Activated CD4-positive, alpha-beta T cell treated with anti-CD3 and anti-CD28 coated beads for 36 hours (primary cell): ENCODE results near the gene DISP2. TPM values are rescaled to one million over a fixed set of nuclear protein-coding genes. Genes with fewer than 3 reads are reported as not detected.

Experiments used
- ATAC-seq: fragments of 200-7000 bp; cut with Tn5 transposase; one replicate; pipeline ENCODE4 v1.10.0; 2021; ENCODE audit warnings: mild to moderate bottlenecking, moderate library complexity
- CTCF ChIA-PET: fragments of 350-600 bp; sonication (Branson Sonifier 250); formaldehyde crosslinking; loops from one replicate; lab custom pipeline; 2021; ENCODE audit warnings: antibody characterized with exemption; lab: Charles Lee
- POLR2A ChIA-PET: fragments of 350-600 bp; sonication (Branson Sonifier 250); formaldehyde crosslinking; loops from one replicate; lab custom pipeline; 2021; ENCODE audit warnings: antibody characterized with exemption, inconsistent platforms; lab: Charles Lee
- DNase-seq: peaks from one replicate; pipeline ENCODE4 v3.0.0-alpha.2; 2020
- H3K27ac Mint-ChIP-seq: one replicate; pipeline ENCODE4 v1.8.0; 2021; ENCODE audit warnings: mixed read lengths
- H3K27me3 Mint-ChIP-seq: one replicate; pipeline ENCODE4 v1.8.0; 2021; ENCODE audit warnings: mixed read lengths
- H3K36me3 Mint-ChIP-seq: one replicate; pipeline ENCODE4 v1.8.0; 2021; ENCODE audit warnings: low read depth, mixed read lengths
- H3K4me1 Mint-ChIP-seq: one replicate; pipeline ENCODE4 v1.8.0; 2021; ENCODE audit warnings: mixed read lengths
- H3K4me3 Mint-ChIP-seq: one replicate; pipeline ENCODE4 v1.8.0; 2021; ENCODE audit warnings: mild to moderate bottlenecking, moderate library complexity, mixed read lengths
- H3K9me3 Mint-ChIP-seq: one replicate; pipeline ENCODE4 v1.8.0; 2021; ENCODE audit warnings: low read depth, mixed read lengths
- intact Hi-C, 2 experiments: fragments of 100-400 bp; cut with DNase I in 1 of 2; cut with micrococcal nuclease in 1 of 2; formaldehyde crosslinking; loops; one replicate each; pipeline versions ENCODE4 v1.14.2 to v1.15.1; 2022 to 2024; cut with DNase I, micrococcal nuclease
- total RNA-seq, 2 experiments: library from RNA; stranded (reverse); gene quantifications; one replicate each; pipeline ENCODE4 v1.2.3, GENCODE V29; 2021

The DISP2 gene
- total RNA-seq, 2 experiments from 2014 or later = 0.02 to 0.04 TPM

DNA sequence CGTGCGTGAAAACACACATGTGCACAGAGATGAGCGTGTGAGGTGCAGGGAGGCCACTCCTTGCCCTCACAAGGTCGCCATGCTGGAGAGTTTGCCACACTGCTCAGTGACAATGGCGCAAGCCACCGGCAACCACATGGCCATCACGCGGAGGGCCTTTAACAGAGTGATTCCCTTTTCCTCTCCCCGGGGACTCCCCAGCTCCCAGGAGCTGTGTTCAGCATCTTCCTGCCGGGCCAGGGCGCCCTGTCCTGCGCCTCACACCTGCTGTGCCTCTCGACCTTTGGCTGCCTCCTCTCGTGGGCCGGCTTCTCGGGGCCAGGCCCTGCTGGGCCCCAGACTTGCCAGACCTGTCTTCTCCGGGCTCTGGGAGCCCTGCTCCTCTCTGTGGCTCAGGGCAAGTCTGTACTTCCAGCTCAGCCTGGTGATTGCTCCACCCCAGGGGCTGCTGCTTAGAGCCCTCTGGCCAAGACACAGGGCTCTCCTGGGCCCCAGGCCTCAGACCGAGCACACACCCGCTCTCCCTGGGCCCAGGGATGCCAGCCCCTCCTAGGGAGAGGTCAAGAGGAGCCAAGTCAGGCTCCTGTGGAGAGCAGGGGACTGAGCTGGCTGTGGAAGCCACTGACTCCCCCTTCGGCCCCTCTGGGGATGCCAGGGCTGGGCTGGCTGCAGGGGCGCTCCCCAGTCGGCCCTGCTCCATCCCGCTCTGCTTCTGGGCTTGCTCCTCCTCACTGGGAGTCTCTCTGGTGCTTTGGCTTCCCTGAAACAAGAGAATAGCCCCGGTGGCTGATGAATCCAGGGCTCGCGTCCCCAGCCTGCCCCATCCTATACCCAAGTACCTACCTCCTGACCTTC, 22.9 kb upstream of the DISP2 start:
- Mint-ChIP-seq H3K36me3 (no peaks in the 10 kb centered on the region), H3K4me3 (no peak overlapping the region), H3K27me3 (no peaks in the 10 kb centered on the region), H3K9me3 (no peaks in the 10 kb centered on the region), H3K4me1 (peaks cover 16% of the 10 kb centered on the region), H3K27ac (no peak overlapping the region)
- POLR2A ChIA-PET = interaction anchor here (0.6 kb wide), 1 partner anchor 370 kb away, joined by 6 read pairs; no protein-coding TSS in a partner anchor
- ATAC-seq (no peak), DNase-seq (no peak)
- CTCF ChIA-PET = interaction anchor here (0.6 to 9.9 kb wide), 13 partner anchors 8 to 224 kb away, joined by 3 to 150 read pairs (median 6); partner anchors contain the start of genes INAFM2 and PLCB2
- intact Hi-C loops = no loop called here

DNA sequence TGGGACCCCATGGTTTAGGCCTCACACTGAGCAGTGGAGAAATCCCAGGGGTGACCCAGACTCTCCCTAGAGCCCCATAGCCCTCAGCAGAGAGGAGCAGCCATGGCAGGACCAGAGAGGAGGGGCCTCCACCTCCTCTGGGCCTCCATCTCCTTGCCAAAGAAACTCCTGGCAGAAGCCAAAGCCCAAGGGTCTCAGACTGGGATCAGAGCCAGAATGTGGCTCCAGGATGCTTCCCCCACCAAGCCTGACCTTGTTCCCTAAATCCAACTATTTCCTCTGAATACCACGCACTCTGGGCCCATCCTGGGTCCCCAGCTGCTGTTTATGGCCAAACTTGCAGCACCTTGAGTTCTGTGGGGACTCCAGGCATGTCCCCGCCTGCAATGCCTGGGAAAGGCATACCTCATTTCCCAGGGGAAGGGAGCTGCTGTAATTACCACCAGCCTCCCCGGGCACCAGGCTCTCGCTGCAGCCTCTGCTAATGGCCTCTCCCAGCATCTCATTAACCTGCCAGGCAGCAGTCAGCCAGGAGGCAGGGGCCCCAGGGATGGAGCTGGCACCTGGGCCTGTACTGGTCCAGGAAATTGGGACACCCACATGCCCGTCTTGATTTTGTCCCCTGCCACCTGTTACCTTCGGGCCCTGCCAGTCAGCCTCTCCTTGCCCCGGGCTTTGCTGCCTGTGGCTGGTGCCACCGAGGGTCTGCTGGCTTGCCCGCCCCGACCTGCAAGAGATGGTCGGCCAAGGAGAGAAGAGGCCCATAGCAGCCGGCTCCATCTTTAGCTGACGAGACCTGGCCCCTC, 21.9 kb upstream of the DISP2 start:
- no peaks in the 10 kb centered on the region for H3K36me3 Mint-ChIP-seq
- DNase-seq (no peak), ATAC-seq (no peak)
- no peak overlapping the region for H3K4me3 Mint-ChIP-seq
- intact Hi-C loops = no loop called here
- ChIA-PET POLR2A (no interaction called here), CTCF (interaction anchor here (0.7 to 11.4 kb wide), 20 partner anchors 8 to 1833 kb away, joined by 3 to 151 read pairs (median 8); partner anchors contain the start of genes INAFM2, IVD and PLCB2)
- H3K4me1 Mint-ChIP-seq = peaks cover 16% of the 10 kb centered on the region
- H3K27me3 Mint-ChIP-seq = no peaks in the 10 kb centered on the region
- no peaks in the 10 kb centered on the region for H3K9me3 Mint-ChIP-seq
- H3K27ac Mint-ChIP-seq = no peak overlapping the region

DNA sequence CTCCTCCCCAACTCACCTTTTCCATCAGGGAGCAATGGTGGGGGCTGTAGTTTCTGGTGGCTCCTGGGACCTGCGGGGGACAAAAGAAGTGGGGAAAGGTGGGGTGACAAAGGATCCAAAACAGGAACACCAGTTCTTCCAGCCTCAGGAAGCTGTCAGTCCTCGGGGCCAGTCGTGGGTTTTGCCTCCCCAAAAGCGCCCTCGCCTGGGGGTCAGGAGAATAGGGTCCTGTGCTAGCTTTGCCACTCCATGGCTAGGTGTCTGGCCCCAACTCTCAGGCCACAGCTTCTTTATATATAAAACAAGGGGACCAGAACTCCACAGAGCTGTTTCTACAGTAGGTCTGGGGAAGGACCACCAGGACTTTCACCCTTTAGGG, 21.3 kb upstream of the DISP2 start:
- ChIA-PET POLR2A (interaction anchor here (0.6 kb wide), 1 partner anchor 236 kb away, joined by 3 read pairs; no protein-coding TSS in a partner anchor), CTCF (interaction anchor here (0.6 to 11.4 kb wide), 21 partner anchors 8 to 1833 kb away, joined by 3 to 151 read pairs (median 6); partner anchors contain the start of genes FSIP1, INAFM2, IVD and PLCB2)
- no peaks in the 10 kb centered on the region for H3K36me3 Mint-ChIP-seq

DNA sequence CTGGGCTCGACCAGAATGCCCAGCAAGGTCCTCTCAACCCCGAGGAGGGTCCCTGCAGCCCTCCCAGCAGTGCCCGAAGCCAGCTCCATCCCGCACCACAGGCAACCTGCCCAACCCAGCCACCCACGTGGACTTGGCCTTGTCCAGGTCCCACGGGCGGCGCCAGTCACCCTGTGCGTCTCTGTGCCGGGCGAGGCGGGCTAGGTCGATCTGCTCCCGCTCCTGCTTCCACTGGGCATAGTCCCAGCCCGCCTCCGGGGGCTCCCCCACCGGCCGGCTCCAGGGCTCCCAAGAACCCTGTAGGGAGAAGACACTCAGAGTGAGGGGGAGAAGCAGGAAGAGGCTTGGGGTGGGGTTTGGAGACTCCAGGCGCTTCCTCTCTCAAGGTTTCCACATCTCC, 20.4 kb upstream of the DISP2 start:
- ATAC-seq = no peak
- no peak overlapping the region for H3K27ac Mint-ChIP-seq

More for the DNA sequence above, 21.3 kb upstream of the DISP2 start:
- DNase-seq (peak; percentile 45), ATAC-seq (no peak)
- Mint-ChIP-seq H3K4me3 (no peak overlapping the region), H3K27ac (no peak overlapping the region), H3K4me1 (peaks cover 16% of the 10 kb centered on the region), H3K9me3 (no peaks in the 10 kb centered on the region), H3K27me3 (no peaks in the 10 kb centered on the region)
- intact Hi-C loops = no loop called here

DNA sequence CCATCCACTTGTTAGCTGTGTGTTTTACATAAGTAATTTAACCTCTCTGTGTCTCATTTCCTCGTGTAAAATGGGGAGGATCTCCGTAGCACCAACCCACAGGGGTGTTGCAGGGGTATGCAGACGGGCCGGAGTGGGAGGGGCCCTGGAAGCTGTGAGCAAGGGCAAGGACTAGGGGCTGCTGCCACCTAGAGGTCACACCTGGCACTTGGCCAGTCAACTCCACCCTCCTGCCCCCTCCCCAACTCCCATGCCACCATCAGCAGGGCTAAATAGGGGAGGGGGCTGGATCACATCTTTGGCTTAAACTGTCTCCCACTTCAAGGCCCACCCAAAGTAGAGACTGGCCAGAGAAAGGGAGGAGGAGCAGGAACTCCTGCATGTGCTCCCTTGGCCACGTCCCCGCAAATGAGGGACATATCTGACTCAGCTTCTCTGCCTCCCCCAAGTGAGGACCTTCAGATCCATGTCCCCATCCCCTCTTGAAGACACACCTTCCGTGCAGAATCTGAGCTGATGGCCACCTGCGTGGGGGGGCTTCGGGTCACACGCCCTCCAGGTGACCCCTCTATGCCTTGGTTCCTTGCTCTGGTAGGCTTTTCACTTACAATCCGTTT, 19.9 kb upstream of the DISP2 start:
- H3K27me3 Mint-ChIP-seq = no peaks in the 10 kb centered on the region
- ATAC-seq = peak; percentile 90
- intact Hi-C loops = loop anchor here (1.0 to 2.0 kb wide), 5 partner anchors 15 to 59 kb away; partner anchors contain the start of genes PLCB2 (in 2 of the 2) and INAFM2 (in 1 of the 2)
- no peaks in the 10 kb centered on the region for H3K36me3 Mint-ChIP-seq
- DNase-seq = peak; percentile 90
- no peak overlapping the region for H3K4me3 Mint-ChIP-seq
- H3K4me1 Mint-ChIP-seq = peaks cover 16% of the 10 kb centered on the region
- POLR2A ChIA-PET = interaction anchor here (0.6 kb wide), 1 partner anchor 56 kb away, joined by 7 read pairs; no protein-coding TSS in a partner anchor
- H3K27ac Mint-ChIP-seq = no peak overlapping the region
- H3K9me3 Mint-ChIP-seq = no peaks in the 10 kb centered on the region
- CTCF ChIA-PET = interaction anchor here (0.6 to 11.4 kb wide), 35 partner anchors 10 to 402 kb away, joined by 3 to 151 read pairs (median 5); partner anchors contain the start of genes ANKRD63, INAFM2, IVD and KNSTRN

More for the DNA sequence above, 20.4 kb upstream of the DISP2 start:
- H3K4me1 Mint-ChIP-seq = peaks cover 16% of the 10 kb centered on the region
- intact Hi-C loops = no loop called here
- H3K4me3 Mint-ChIP-seq = no peak overlapping the region
- H3K27me3 Mint-ChIP-seq = no peaks in the 10 kb centered on the region
- ChIA-PET POLR2A (interaction anchor here (0.6 kb wide), 1 partner anchor 56 kb away, joined by 7 read pairs; no protein-coding TSS in a partner anchor), CTCF (interaction anchor here (0.6 to 11.4 kb wide), 34 partner anchors 10 to 555 kb away, joined by 3 to 151 read pairs (median 5); partner anchors contain the start of genes ANKRD63, CCDC32, FSIP1 and INAFM2)
- H3K9me3 Mint-ChIP-seq = no peaks in the 10 kb centered on the region
- DNase-seq = no peak
- H3K36me3 Mint-ChIP-seq = no peaks in the 10 kb centered on the region

DNA sequence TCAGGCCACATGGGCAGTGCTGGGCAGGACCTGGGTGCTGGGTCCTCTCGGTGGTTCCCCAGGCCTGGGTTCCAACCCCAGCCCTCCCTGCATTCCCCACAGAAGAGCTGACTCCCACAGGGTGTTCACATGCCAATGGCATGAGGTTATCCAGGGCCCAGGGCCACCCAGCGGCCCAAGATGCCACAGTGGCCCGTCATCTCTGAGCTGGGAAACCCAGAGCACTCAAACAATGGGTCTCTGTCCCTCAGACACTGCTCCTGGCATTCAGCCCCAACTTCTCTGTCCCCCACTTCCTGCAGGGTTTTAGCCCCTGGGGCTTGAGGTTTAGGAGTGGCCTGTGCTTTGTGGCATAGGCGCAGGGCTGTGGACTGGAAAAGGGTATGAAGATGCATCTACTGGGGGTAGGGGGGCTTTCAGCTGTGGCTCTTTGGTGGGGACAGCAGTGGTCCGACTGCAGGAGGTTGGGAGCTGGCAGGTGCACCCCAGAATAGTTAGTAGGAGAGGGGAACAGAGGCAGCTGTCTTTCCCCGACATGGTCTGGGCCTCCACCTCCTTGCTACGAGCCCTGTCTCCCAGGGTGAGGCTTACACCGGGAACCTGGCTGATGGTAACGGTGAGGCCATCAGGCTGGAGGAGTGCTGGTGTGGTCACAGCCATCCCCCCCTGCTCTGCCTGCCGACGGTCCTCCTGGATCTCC, 18.9 kb upstream of the DISP2 start:
- Mint-ChIP-seq H3K9me3 (no peaks in the 10 kb centered on the region), H3K36me3 (no peaks in the 10 kb centered on the region), H3K27me3 (no peaks in the 10 kb centered on the region), H3K27ac (no peak overlapping the region), H3K4me1 (peaks cover 10% of the 10 kb centered on the region), H3K4me3 (no peak overlapping the region)
- DNase-seq (no peak), ATAC-seq (no peak)
- CTCF ChIA-PET = interaction anchor here (0.6 to 11.4 kb wide), 16 partner anchors 11 to 247 kb away, joined by 3 to 151 read pairs (median 5); partner anchors contain the start of genes INAFM2 and PLCB2
- POLR2A ChIA-PET = no interaction called here
- intact Hi-C loops = loop anchor here (1.0 to 2.0 kb wide), 5 partner anchors 16 to 60 kb away; partner anchors contain the start of genes PLCB2 (in 2 of the 2) and INAFM2 (in 1 of the 2)

DNA sequence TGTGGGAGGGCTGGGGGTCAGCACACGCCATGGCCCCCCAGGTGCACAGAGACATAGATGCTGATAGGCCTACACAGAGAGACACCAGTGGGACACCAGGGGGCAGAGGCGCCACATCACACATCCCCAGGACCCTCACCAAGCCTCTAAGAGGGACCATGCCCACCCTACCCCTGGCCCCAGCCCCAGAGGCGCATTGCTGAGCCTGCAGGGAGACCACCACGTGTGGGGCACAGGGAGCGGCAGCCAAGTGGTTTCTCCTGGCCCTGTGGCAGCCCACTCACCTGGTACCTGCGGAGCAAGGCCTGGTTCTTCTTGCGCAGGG, 18.4 kb upstream of the DISP2 start:
- H3K27me3 Mint-ChIP-seq = no peaks in the 10 kb centered on the region
- CTCF ChIA-PET = interaction anchor here (0.6 to 11.4 kb wide), 13 partner anchors 12 to 180 kb away, joined by 3 to 151 read pairs (median 5); partner anchors contain the start of genes INAFM2 and PLCB2

DNA sequence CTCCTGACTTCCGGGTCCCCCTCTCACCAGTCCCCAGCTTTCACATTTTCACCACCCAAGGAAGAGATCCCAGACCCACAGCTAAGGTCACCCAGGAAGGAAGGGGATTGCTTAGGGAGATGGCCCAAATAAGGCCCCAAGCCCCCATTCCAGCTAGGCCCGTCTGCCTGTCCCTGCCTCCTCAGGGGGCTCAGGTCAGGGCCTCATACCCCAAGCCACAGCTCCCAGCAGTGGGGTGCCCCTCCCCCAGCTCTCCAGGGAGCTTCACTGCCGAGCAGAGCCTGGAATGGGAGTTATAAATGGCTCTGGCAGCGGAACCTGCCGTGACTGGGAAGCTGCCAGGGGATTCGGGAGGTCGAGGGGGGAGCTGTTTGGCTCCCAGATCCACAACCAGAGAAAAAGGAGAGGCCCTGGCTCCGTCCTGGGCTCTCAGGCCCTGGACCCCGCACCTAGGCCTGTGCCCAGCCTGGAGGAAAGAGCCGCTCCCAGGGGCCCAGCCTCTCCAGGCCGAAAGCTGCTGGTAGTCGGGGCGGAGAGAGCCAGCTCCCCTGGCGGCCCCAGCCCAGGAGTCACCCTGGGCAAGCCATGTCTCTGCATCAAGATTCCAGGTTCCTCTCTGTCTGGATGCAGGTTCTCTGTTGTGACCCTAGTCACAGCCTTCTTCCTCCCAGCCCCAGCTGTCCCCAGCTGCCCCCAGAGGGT, 17.8 kb upstream of the DISP2 start:
- H3K4me1 Mint-ChIP-seq = peaks cover 2% of the 10 kb centered on the region
- POLR2A ChIA-PET = interaction anchor here (0.6 to 0.7 kb wide), 3 partner anchors 14 to 42 kb away, joined by 3 to 7 read pairs (median 3); no protein-coding TSS in a partner anchor

More for the DNA sequence above, 18.4 kb upstream of the DISP2 start:
- ATAC-seq (no peak), DNase-seq (no peak)
- no peaks in the 10 kb centered on the region for H3K9me3 Mint-ChIP-seq
- H3K4me3 Mint-ChIP-seq = no peak overlapping the region
- H3K4me1 Mint-ChIP-seq = peaks cover 4% of the 10 kb centered on the region
- POLR2A ChIA-PET = interaction anchor here (0.7 kb wide), 1 partner anchor 41 kb away, joined by 3 read pairs; no protein-coding TSS in a partner anchor
- intact Hi-C loops = loop anchor here in 1 of 2 experiments (2.0 kb wide), 1 partner anchor 33 kb away; the partner anchor contains the start of gene PLCB2
- no peaks in the 10 kb centered on the region for H3K36me3 Mint-ChIP-seq
- no peak overlapping the region for H3K27ac Mint-ChIP-seq

DNA sequence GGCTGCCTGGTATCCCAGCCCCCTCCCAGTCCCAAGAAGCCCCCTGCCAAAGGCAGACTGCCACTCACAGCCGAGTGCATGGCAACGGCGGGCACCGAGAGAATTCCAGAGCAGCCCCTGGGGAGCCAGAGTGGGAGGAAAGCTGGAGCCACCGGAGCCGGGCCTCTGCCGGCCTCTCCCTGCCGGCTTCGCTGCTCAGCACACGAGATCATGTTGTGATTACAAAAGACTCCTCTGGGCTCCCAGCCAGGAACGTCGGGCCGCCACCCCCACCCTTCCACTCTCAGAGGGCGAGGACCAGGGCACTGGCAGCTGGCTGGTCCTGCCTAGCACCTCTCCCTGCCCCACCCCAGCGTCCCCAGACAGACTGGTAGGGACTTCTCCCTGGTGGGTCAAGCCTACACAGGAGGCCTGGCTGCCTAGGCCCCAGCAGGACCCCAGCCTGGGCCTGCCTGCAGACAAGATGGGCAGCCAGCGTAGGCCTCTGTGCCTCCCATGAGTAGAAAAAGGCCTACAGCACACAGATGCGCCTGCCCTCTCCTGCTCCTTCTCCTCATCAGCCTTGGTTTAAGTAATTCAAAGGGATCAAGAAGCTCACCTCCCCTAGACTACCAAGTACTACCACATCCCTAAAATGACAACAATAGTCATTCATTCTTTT, 17.1 kb upstream of the DISP2 start, which contains the start of gene CCDC9B:
CCDC9B (minus strand) TSS at position 200 of the 661 bp plus-strand sequence; CDS start at position 80, 120 bp downstream.
- DNase-seq (no peak), ATAC-seq (no peak)
- ChIA-PET CTCF (interaction anchor here (0.6 to 11.4 kb wide), 11 partner anchors 13 to 179 kb away, joined by 3 to 151 read pairs (median 12); partner anchors contain the start of genes INAFM2 and PLCB2), POLR2A (interaction anchor here (0.6 kb wide), 1 partner anchor 14 kb away, joined by 3 read pairs; no protein-coding TSS in a partner anchor)
- H3K9me3 Mint-ChIP-seq = no peaks in the 10 kb centered on the region
- peaks cover 2% of the 10 kb centered on the region for H3K4me1 Mint-ChIP-seq
- no peak within 1 kb of the TSS for H3K27ac Mint-ChIP-seq
- intact Hi-C loops = loop anchor here in 1 of 2 experiments (5.0 kb wide), 1 partner anchor 166 kb away; no protein-coding TSS in a partner anchor
- H3K4me3 Mint-ChIP-seq = no peak within 1 kb of the TSS
- H3K27me3 Mint-ChIP-seq = no peaks in the 10 kb centered on the region
- H3K36me3 Mint-ChIP-seq = no peaks in the 10 kb centered on the region

More for the DNA sequence above, 17.8 kb upstream of the DISP2 start:
- no peak overlapping the region for H3K27ac Mint-ChIP-seq
- ATAC-seq = no peak
- no peak overlapping the region for H3K4me3 Mint-ChIP-seq
- CTCF ChIA-PET = interaction anchor here (0.6 to 11.4 kb wide), 14 partner anchors 12 to 180 kb away, joined by 3 to 151 read pairs (median 5); partner anchors contain the start of genes INAFM2 and PLCB2
- no peaks in the 10 kb centered on the region for H3K9me3 Mint-ChIP-seq
- DNase-seq = no peak
- no peaks in the 10 kb centered on the region for H3K27me3 Mint-ChIP-seq
- H3K36me3 Mint-ChIP-seq = no peaks in the 10 kb centered on the region
- intact Hi-C loops = loop anchor here in 1 of 2 experiments (5.0 kb wide), 1 partner anchor 167 kb away; no protein-coding TSS in a partner anchor
